ENCODE data around the gene PAGE4. TPM values are rescaled to one million over a fixed set of nuclear protein-coding genes. Genes with fewer than 3 reads are reported as not detected.

The PAGE4 gene
- total RNA-seq, 1 donor from 2014 or later = not detected

GRCh38 chrX:49868739-49869138 lies 39.6 kb downstream of the PAGE4 start:
- no peak for DNase-seq (ENCODE audit: low spot score)

DNA sequence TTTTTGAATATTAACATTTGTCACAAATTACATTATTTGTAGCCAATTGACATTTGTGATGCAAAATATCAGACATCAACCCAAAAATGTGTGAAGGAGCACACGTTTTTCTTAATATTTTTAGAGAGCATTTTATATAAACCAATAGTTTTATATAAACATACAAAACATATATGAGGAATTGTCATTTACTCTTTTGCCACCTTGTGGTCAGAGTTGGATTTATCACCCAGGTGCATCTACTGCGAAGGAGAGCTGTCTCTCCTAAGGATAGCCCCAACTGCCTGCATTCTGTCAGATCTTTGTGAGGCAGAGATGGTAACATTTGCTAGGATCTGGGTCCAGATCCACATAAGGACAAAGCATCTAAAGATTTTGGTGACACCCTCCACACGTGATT lies 47.6 kb downstream of the PAGE4 start:
- DNase-seq (ENCODE audit: low spot score) = no peak

DNA sequence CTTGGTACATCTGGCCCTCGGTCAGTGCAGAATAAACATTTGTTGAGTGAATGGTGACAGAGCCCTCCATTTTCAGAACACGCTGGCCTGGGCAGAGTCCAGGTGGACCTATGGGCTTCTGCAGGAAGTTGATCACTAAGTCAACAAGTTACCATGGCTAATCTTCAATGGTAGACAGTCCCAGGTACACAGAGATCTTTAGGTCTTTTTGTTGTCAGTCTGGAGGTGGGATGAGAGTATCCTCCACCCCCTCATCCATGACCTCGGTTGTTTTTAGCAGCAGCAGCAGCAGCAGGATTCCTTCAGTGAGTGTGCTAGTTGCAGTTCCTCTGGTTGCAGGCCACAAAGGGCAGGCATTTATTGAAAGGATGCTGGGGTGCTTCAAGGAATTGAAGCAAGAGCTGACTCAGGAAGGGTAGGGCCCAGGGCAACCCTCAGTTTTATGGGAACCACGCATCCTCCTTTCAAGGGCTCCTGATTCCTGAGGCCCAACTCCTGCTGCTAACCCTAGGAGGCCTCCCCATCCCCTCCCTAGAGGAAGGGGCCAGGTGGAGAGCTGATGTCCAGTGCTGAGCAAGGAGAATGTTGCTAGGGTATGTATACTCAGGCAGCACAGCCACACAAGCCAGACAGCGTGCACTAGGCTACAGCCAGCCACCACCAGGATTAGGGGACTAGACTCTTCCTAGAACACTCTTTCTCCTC lies 48.4 kb downstream of the PAGE4 start:
- no peak for DNase-seq (ENCODE audit: low spot score)

GRCh38 chrX:49878128-49878833 lies 49.2 kb downstream of the PAGE4 start:
- DNase-seq (ENCODE audit: low spot score) = no peak

DNA sequence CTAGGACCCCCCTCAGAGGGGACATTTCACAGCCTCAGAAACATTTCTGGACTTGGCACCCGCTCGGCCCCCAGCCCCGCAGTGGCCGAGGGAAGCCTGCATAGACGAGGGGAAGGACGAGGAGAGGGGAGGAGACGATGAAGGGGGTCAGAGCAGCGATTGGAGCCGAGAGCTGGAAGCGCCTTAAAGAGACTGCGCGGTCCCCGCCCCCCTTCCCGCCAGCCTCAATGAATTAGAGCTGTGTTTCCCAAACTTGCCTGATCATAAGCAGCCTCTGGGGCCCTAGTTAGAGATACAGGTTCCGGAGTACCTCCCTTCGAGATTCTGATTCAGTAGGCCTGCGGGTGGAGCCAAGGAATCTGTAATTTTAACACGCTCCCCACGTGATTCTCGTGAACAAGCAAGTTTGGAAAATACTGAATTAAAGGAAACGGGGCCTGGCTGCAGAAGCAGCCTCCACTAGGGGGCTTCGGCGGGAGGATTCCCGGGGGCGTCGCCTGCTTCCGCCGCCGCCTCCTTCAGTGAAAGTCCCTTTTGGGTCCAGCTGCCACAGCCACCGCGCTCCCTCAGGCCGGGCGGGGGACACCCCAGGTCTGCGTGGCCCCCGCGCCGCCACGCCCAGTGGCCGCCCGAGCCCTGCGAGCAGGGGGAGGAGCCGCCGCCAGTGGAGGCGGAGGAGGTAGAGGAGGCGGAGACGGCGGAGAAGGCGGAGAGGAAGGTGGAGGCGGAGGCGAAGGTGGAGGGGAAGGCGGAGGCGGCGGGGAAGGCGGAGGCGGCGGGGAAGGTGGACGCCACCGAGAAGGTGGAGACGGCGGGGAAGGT lies 49.9 kb downstream of the PAGE4 start, which contains the start of gene USP27X:
Gene USP27X, plus strand, starts transcription at position 651 of the 822 bp plus-strand sequence. CDS start 824 bp downstream, outside the sequence.
- peak; percentile 92 for DNase-seq (ENCODE audit: low spot score)

GRCh38 chrX:49879656-49880277 lies 50.7 kb downstream of the PAGE4 start:
- no peak for DNase-seq (ENCODE audit: low spot score)

DNA sequence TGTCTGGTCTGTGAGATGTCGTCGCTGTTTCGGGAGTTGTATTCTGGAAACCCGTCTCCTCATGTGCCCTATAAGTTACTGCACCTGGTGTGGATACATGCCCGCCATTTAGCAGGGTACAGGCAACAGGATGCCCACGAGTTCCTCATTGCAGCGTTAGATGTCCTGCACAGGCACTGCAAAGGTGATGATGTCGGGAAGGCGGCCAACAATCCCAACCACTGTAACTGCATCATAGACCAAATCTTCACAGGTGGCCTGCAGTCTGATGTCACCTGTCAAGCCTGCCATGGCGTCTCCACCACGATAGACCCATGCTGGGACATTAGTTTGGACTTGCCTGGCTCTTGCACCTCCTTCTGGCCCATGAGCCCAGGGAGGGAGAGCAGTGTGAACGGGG lies 51.6 kb downstream of the PAGE4 start:
- no peak for DNase-seq (ENCODE audit: low spot score)

Other genes starting within 250 kb of the PAGE4 start
- gene GAGE12H, start 249.4 kb upstream of the PAGE4 start, total RNA-seq = not detected
- gene GAGE2A, start 239.8 kb upstream of the PAGE4 start, total RNA-seq = not detected
- gene GAGE1, start 230.3 kb upstream of the PAGE4 start, total RNA-seq = not detected
- gene PAGE1, start 133.3 kb upstream of the PAGE4 start, total RNA-seq = not detected
- gene USP27X, start 50.2 kb downstream of the PAGE4 start, total RNA-seq = 1.9 TPM
- 9.5 TPM for gene CLCN5, start 93.3 kb downstream of the PAGE4 start, total RNA-seq

All from mesenteric fat pad (tissue), 1 donor.